Fibroblast of skin of back (primary cell): ENCODE measurements around the gene STRIP2.
"Not testable (repeated sequence)": the region's sequence is repeated elsewhere in the genome, so short reads cannot be mapped to it uniquely, and the experiment has no call there.

Experiments
- DNase-seq: peaks from one replicate; pipeline ENCODE4 v3.0.0-alpha.2; 2013

The STRIP2 gene

GRCh38 chr7:129453510-129454248, 19.4 kb downstream of the STRIP2 start:
- no peak for DNase-seq

DNA sequence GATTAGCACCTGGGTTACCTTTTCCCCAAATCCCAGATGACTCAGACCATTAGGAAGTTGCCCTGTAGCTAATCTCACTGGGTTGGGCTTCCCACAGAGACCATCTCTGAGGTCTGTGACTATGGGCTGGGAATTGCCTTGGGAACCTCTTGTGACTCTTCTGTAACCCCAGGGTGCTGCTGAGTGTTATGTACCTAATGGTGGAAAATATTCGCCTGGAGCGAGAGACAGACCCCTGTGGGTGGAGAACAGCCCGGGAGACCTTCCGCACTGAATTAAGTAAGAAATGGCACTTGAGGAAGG, 20.0 kb downstream of the STRIP2 start:
- no peak for DNase-seq

DNA sequence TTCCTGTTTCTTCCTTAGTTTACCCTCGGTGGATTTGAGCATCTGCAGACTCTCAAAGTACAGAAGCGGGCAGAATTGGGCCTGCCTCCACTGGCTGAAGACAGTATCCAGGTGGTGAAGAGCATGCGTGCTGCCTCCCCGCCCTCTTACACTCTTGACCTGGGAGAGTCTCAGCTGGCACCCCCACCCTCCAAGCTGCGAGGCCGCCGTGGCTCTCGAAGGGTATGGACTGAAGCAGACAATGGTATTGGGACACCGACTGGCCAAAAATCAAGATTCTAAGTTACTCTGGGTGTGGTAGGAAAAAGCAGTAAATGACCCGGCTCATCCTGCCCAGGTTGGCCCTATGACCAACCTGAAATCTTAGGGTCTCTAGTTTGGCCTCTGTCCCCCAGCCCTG, 22.2 kb downstream of the STRIP2 start:
- no peak for DNase-seq

DNA sequence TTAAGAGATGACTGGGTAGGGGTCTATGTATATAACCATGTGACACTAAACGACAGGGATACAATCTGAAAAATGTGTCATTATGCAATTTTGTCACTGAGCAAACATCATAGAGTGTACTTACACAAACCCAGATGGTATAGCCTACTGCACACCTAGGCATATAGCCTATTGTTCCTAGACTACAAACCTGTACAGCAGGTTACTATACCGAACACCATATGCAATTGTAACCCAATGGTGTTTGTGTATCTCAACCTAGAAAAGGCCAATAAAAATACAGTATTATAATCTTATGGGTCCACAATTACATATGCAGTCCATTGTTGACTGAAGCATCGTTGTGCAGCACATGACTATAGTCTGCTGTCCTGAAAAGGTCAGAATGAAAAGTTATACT, 22.9 kb downstream of the STRIP2 start:
- DNase-seq = no peak

- DNase-seq = no peak
These were observed 23.9 kb downstream of the STRIP2 start for GRCh38 chr7:129458171-129458570.

GRCh38 chr7:129461809-129462208, 27.6 kb downstream of the STRIP2 start:
- no peak for DNase-seq

- no peak for DNase-seq
These were observed 28.2 kb downstream of the STRIP2 start for GRCh38 chr7:129462420-129462819.

GRCh38 chr7:129464194-129464593, 30.0 kb downstream of the STRIP2 start:
- DNase-seq = no peak

DNA sequence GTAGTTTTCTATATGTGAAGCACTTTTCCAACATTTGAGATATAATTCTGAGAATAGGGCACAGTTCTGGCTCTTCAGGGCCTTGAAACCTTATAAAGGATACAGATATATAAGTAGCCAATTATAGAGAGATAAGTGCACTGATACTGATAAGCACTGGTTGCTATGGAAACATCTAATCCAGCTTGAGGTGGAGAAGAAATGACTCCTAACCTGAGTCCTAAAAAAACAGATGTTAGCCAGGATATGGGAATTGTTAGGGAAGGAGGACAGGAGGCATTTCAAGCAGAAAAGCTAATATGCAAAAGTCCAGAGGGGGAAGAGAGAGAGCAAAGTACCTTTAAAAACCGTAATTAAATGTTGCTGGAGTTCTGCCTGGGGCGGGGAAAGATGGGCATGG, 30.8 kb downstream of the STRIP2 start:
- DNase-seq = no peak

GRCh38 chr7:129466796-129467195, 32.6 kb downstream of the STRIP2 start:
- DNase-seq = peak; percentile 22

GRCh38 chr7:129468087-129468486, 33.9 kb downstream of the STRIP2 start:
- peak; percentile 43 for DNase-seq

- DNase-seq = no peak
These were observed 34.3 kb downstream of the STRIP2 start for GRCh38 chr7:129468547-129468946.

DNA sequence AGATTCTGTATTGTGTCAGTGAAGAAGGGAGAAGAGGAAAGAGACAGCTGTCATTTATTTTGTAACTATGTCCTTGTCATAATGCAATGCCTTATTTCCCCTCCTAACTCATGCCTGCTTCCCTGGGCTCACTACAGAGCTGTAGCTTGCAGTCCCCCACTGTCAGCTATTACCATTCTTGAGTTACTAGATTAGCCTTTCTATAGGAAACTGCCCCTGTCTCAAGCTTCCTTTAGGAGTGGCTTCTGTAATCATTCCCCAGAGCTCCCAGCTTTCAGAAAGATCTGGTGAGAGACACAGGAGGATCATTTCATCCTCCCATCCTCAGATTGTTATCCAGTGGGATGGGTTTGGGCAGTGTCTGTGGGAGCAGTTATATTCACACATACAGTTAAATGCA, 35.7 kb downstream of the STRIP2 start:
- DNase-seq = no peak

- DNase-seq = no peak
These were observed 36.2 kb downstream of the STRIP2 start for GRCh38 chr7:129470411-129470810.

- DNase-seq = no peak
These were observed 37.2 kb downstream of the STRIP2 start for GRCh38 chr7:129471402-129471827.

DNA sequence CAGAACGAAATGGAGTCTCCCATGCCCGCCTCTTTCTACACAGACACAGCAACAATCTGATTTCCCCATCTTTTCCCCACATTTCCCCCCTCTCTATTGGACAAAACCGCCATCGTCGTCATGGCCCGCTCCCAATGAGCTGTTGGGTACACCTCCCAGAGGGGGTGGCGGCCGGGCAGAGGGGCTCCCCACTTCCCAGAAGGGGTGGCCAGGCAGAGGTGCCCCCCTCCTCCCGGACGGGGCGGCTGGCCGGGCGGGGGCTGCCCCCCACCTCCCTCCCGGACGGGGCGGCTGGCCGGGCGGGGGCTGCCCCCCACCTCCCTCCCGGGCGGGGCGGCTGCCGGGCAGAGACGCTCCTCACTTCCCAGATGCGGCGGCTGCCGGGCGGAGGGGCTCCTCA, 41.7 kb downstream of the STRIP2 start:
- not testable (repeated sequence) for DNase-seq

DNA sequence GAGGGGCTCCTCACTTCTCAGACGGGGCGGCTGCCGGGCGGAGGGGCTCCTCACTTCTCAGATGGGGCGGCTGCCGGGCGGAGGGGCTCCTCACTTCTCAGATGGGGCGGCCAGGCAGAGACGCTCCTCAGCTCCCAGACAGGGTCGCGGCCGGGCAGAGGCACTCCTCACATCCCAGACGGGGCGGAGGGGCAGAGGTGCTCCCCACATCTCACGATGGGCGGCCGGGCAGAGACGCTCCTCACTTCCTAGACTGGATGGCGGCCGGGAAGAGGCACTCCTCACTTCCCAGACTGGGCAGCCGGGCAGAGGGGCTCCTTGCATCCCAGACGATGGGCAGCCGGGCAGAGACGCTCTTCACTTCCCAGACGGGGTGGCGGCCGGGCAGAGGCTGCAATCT, 42.2 kb downstream of the STRIP2 start:
- not testable (repeated sequence) for DNase-seq

DNA sequence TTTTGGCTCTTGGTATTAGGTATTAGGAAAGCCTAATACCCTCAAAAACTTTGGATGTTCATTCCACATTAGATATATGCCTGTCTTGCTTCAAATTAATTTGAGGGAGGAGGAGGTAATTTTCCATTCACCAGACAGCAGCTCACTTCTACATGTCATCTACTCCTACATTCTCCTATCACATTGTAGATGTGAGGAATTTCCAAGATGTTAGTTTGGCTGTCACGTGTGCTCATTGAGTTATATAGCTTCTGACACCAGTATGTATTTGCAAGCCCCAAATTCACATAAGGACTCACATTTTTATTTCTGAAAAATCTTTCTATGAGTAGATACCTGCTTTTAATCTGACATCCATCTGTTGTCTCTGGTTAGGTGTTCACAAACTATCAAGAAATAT, 45.6 kb downstream of the STRIP2 start:
- no peak for DNase-seq

- no peak for DNase-seq
These were observed 46.6 kb downstream of the STRIP2 start for GRCh38 chr7:129480674-129481363.

DNA sequence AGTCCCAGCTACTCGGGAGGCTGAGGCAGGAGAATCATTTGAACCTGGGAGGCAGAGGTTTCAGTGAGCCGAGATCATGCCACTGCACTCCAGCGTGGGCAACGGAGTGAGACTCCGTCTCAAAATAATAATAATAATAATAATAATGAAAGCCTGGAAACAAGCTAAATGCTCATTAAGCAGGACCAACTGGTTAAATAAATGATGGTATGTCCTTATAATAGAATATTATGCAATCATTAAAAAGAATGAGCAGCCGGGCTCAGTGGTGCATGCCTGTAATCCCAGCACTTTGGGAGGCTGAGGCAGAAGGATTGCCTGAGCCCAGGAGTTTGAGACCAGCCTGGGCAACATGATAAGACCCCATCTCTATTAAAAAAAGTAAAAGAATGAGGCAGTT, 47.1 kb downstream of the STRIP2 start:
- DNase-seq = not testable (repeated sequence)

DNA sequence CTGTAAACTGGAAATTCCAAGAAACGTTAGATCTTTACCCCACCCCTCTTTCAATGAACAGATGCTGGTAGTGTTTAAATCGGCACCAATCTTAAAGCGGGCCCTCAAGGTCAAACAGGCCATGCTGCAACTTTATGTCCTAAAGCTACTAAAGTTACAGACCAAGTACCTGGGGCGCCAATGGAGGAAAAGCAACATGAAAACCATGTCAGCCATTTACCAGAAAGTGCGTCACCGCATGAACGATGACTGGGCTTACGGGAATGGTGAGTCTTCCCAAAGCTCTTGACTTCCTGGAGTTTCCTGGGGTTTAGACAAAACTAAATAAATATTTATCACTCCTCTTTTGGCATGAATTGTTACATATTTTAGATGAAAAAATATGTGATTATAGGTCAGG, 48.5 kb downstream of the STRIP2 start:
- no peak for DNase-seq

DNA sequence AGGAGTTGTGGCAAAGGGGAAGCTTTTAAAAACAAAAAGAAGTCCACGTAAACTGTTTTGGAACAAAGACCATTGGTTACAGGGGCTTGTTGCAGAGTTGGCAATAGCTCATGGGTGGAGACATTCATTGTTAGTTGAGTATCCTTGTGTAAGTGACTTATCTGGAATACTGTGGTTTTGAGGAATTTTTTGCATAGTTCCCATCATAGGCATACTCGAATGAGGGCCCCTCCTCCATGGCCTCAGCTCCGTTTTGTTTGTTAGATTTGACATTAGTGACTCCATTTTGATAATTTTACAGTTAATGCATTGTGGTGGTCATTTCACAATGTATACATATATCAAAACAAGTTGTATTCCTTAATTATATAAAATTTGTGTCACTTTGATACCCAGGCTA, 55.3 kb downstream of the STRIP2 start:
- DNase-seq = peak; percentile 92

DNA sequence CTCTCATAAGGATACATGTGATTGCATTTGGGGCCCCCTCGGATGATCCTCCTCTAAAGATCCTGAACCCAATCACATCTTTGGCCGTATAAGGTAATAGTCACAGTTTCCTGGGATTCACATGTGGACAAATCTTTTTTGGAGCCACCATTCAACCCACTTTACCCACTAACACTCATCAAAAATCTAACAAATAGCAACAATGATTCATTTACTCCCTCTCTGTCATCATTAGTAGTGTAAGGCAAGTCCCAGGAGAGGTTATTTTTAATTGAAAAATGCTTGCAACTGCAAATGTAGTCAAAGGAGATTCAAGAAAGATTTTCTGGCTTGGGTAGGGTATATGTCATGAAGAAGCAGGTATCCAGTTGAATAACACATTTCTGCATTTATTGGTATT, 58.2 kb downstream of the STRIP2 start:
- no peak for DNase-seq

- no peak for DNase-seq
These were observed 59.3 kb downstream of the STRIP2 start for GRCh38 chr7:129493555-129493954.

- DNase-seq = peak; percentile 86
These were observed 59.8 kb downstream of the STRIP2 start for GRCh38 chr7:129494041-129494440.
